ENCODE results near the gene KBTBD6. TPM values are rescaled to one million over a fixed set of nuclear protein-coding genes. Genes with fewer than 3 reads are reported as not detected.
"Not testable (repeated sequence)": the region's sequence is repeated elsewhere in the genome, so short reads cannot be mapped to it uniquely, and the experiment has no call there.

The KBTBD6 gene
- total RNA-seq = 12.6 and 17.7 TPM in 2 replicates

- peak within 1 kb of the TSS; percentile 82 for H3K4me3 ChIP-seq (ENCODE audit: low read depth, low read length)
- peak; percentile 99 for DNase-seq (ENCODE audit: low read depth)
- TF ChIP-seq, protein P1, sequence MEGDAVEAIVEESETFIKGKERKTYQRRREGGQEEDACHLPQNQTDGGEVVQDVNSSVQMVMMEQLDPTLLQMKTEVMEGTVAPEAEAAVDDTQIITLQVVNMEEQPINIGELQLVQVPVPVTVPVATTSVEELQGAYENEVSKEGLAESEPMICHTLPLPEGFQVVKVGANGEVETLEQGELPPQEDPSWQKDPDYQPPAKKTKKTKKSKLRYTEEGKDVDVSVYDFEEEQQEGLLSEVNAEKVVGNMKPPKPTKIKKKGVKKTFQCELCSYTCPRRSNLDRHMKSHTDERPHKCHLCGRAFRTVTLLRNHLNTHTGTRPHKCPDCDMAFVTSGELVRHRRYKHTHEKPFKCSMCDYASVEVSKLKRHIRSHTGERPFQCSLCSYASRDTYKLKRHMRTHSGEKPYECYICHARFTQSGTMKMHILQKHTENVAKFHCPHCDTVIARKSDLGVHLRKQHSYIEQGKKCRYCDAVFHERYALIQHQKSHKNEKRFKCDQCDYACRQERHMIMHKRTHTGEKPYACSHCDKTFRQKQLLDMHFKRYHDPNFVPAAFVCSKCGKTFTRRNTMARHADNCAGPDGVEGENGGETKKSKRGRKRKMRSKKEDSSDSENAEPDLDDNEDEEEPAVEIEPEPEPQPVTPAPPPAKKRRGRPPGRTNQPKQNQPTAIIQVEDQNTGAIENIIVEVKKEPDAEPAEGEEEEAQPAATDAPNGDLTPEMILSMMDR (IDR thresholded peaks at IDR 0.05; ENCODE audit: insufficient read depth, low read depth, low read length) = no peak
Observed at GRCh38 chr13:41132512-41133152, at the start of gene KBTBD6. KBTBD6 (minus strand) TSS chr13:41132802; CDS start chr13:41132511, 291 bp downstream.

- H3K4me3 ChIP-seq (ENCODE audit: low read depth, low read length) = no peak overlapping the region
- no peak for DNase-seq (ENCODE audit: low read depth)
- TF ChIP-seq, protein P1 (IDR thresholded peaks at IDR 0.05; ENCODE audit: insufficient read depth, low read depth, low read length) = no peak
Observed at GRCh38 chr13:41182231-41182630, 49.6 kb upstream of the KBTBD6 start.

- H3K4me3 ChIP-seq (ENCODE audit: low read depth, low read length) = no peak overlapping the region
- TF ChIP-seq, protein P1 (IDR thresholded peaks at IDR 0.05; ENCODE audit: insufficient read depth, low read depth, low read length) = no peak
- peak; percentile 25 for DNase-seq (ENCODE audit: low read depth)
Observed at GRCh38 chr13:41179593-41180250, 47.1 kb upstream of the KBTBD6 start.

- H3K4me3 ChIP-seq (ENCODE audit: low read depth, low read length) = no peak overlapping the region
- TF ChIP-seq, protein P1 (IDR thresholded peaks at IDR 0.05; ENCODE audit: insufficient read depth, low read depth, low read length) = no peak
- peak; percentile 24 for DNase-seq (ENCODE audit: low read depth)
Observed at GRCh38 chr13:41178040-41178439, 45.4 kb upstream of the KBTBD6 start.

GRCh38 chr13:41177616-41178015, 45.0 kb upstream of the KBTBD6 start:
- TF ChIP-seq, protein P1 (IDR thresholded peaks at IDR 0.05; ENCODE audit: insufficient read depth, low read depth, low read length) = no peak
- no peak overlapping the region for H3K4me3 ChIP-seq (ENCODE audit: low read depth, low read length)
- peak; percentile 21 for DNase-seq (ENCODE audit: low read depth)

GRCh38 chr13:41175576-41175975, 43.0 kb upstream of the KBTBD6 start:
- not testable (repeated sequence) for H3K4me3 ChIP-seq (ENCODE audit: low read depth, low read length); DNase-seq (ENCODE audit: low read depth)

DNA sequence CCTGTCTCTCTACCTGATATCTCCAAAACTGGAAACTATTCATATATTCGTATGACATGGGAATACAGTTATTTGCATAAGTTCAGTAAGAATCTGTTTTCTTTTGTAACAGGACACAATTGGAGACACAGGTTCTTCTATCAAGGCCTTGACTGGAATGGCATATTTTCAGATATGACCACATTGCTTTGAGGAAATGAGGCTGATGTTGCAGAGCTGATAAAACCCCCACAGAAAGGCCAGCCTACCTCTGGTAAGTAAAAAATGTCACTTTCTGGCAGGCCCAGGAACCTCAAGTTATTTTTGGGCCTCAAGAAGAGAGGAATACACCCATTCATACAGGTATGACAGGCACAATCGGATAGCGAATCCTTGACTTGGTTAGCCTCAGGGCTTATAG, 29.5 kb upstream of the KBTBD6 start:
- DNase-seq (ENCODE audit: low read depth) = no peak
- TF ChIP-seq, protein P1 (IDR thresholded peaks at IDR 0.05; ENCODE audit: insufficient read depth, low read depth, low read length) = no peak
- H3K4me3 ChIP-seq (ENCODE audit: low read depth, low read length) = no peak overlapping the region
